Psoas muscle (tissue), 8 donors: ENCODE data around the gene CACNA1C. TPM values are rescaled to one million over a fixed set of nuclear protein-coding genes. Genes with fewer than 3 reads are reported as not detected.

Source experiments
- ATAC-seq, 4 donors: fragments of 200-7000 bp; cut with Tn5 transposase; one replicate each; pipeline ENCODE4 v1.9.1; 2020; ENCODE audit warnings: moderate library complexity in 3 of 4, mild to moderate bottlenecking in 2 of 4
- DNase-seq, 2 donors: peaks; one replicate each; pipeline ENCODE4 v3.0.0-alpha.2; 2020
- H3K27ac ChIP-seq: fragments of 200-600 bp; one replicate; pipeline ENCODE4 v1.8.0; 2022
- H3K27me3 ChIP-seq, 3 donors: fragments of 200-600 bp in 1 of 3; one replicate each; pipeline versions ENCODE4 v1.6.1 to v1.8.0; 2013 to 2022; ENCODE audit warnings: low read length in 2 of 3, mild to moderate bottlenecking in 2 of 3, moderate library complexity in 1 of 3; ENCODE audit not compliant: insufficient read depth in 3 of 3
- H3K36me3 ChIP-seq, 2 donors: fragments of 200-600 bp in 1 of 2; one replicate each; pipeline versions ENCODE4 v1.6.1 to v1.8.0; 2013 to 2022; ENCODE audit warnings: low read depth in 1 of 2, mild to moderate bottlenecking in 1 of 2, moderate library complexity in 1 of 2; ENCODE audit not compliant: insufficient read depth in 1 of 2
- H3K4me1 ChIP-seq: fragments of 200-600 bp; one replicate; pipeline ENCODE4 v1.8.0; 2022
- H3K4me3 ChIP-seq: fragments of 200-600 bp; one replicate; pipeline ENCODE4 v1.8.0; 2022; ENCODE audit warnings: mild to moderate bottlenecking
- H3K9me3 ChIP-seq: fragments of 200-600 bp; one replicate; pipeline ENCODE4 v1.8.0; 2022
- CTCF ChIP-seq: fragments of 200-600 bp; IDR thresholded peaks from one replicate; pipeline ENCODE4 v1.8.0; 2022; ENCODE audit warnings: antibody characterized with exemption
- WGBS, 3 donors: extraction: QIAGEN DNeasy Blood & Tissue Kit; methylation state at CpG; one replicate each; pipeline versions ENCODE4 v1.1.6 to v1.1.7; 2013; 5-methylcytosine and 5-hydroxymethylcytosine counted together
- intact Hi-C, 2 donors: fragments of 100-400 bp; cut with DNase I; formaldehyde crosslinking; loops; one replicate each; pipeline versions ENCODE4 v1.11.0 to v1.14.2; 2022
- polyA plus RNA-seq, 3 donors: library from polyadenylated mRNA; stranded (reverse); fragments of 200-250 nt; gene quantifications; one replicate each; pipeline ENCODE4 v1.2.3, GENCODE V29; 2013
- total RNA-seq, 4 donors: library from RNA; stranded (reverse); fragmentation: NEBNext Ultra II Directional in 2 of 4; extraction: Animal tissue kit (Norgen Biotek cat#: 25700) in 2 of 4; gene quantifications; one replicate each; pipeline versions ENCODE4 v1.2.1 to v1.2.4, GENCODE V29; 2021 to 2023
- donor health status: healthy with polysubstance abuse.
- donor health status: DM: no; HTN: no; CAD: no; lungs with moderate emphysema.
- donor health status: Bipolar disorder and iron deficiency.
- donor health status: healthy.
- donor health status: DM: yes; HTN: yes; CAD: no.
- donor health status: DM: no; HTN: no; CAD: no.
- donor health status: DM: no; HTN: no; CAD: no.
- donor health status: DM: yes; HTN: yes; CAD: no.

Gene CACNA1C
- total and polyA plus RNA-seq, 7 donors: 0.26 to 2.9 (median 0.95) TPM

- intact Hi-C loops: no loop called here
- no peak for ATAC-seq
Observed at GRCh38 chr12:2244013-2244861, 191.4 kb downstream of the CACNA1C start.

DNA sequence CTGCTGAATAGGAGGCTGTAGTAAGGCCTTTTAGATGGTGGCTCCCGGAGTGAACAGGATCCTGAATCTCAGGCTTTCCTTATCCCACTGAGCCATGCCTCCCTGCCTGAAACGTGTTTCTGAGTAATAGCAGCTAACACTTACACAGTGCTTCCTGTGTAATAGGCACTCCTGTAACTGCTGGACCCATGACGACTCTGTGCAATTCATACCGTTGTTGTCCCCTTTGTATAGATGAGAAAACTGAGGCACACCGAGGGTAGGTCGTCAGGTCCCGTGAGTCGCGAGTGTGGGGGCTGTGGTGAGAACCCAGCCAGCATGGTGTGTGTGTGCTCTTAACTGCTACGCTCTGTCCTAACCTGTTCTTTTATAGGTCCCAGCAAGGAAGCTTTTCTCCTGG lies 193.6 kb downstream of the CACNA1C start:
- no peak for TF ChIP-seq CTCF
- Histone ChIP-seq H3K4me1 (no peaks in the 10 kb centered on the region), H3K27ac (no peak overlapping the region), H3K9me3 (no peaks in the 10 kb centered on the region), H3K27me3 (peaks cover 0 to 13% (median 3%) of the 10 kb centered on the region in 3 donors), H3K4me3 (no peak overlapping the region), H3K36me3 (no peaks in the 10 kb centered on the region)
- DNase-seq (no peak), ATAC-seq (no peak)
- intact Hi-C loops: no loop called here
- 77 to 88% (median 87%) methylated on average over 10 of the region's 10 CpGs for WGBS, 3 donors

More at GRCh38 chr12:2244013-2244861, 191.4 kb downstream of the CACNA1C start:
- WGBS, 3 donors: 57 to 59% (median 58%) methylated on average over 8 of the region's 8 CpGs
- Histone ChIP-seq H3K27ac (no peak overlapping the region), H3K4me3 (no peak overlapping the region), H3K36me3 (no peaks in the 10 kb centered on the region), H3K4me1 (no peaks in the 10 kb centered on the region), H3K9me3 (no peaks in the 10 kb centered on the region), H3K27me3 (peaks cover 0 to 28% (median 8%) of the 10 kb centered on the region in 3 donors)
- no peak for DNase-seq
- TF ChIP-seq CTCF: no peak

- Histone ChIP-seq H3K27ac (no peak overlapping the region), H3K4me1 (no peaks in the 10 kb centered on the region), H3K4me3 (no peak overlapping the region), H3K36me3 (no peaks in the 10 kb centered on the region), H3K27me3 (peaks cover 0 to 8% (median 3%) of the 10 kb centered on the region in 3 donors), H3K9me3 (no peaks in the 10 kb centered on the region)
- TF ChIP-seq CTCF: no peak
- WGBS, 3 donors: 58 to 61% (median 61%) methylated on average over 7 of the region's 7 CpGs
- DNase-seq: no peak
- no peak for ATAC-seq
- intact Hi-C loops: no loop called here
Observed at GRCh38 chr12:2247120-2247519, 194.3 kb downstream of the CACNA1C start.

DNA sequence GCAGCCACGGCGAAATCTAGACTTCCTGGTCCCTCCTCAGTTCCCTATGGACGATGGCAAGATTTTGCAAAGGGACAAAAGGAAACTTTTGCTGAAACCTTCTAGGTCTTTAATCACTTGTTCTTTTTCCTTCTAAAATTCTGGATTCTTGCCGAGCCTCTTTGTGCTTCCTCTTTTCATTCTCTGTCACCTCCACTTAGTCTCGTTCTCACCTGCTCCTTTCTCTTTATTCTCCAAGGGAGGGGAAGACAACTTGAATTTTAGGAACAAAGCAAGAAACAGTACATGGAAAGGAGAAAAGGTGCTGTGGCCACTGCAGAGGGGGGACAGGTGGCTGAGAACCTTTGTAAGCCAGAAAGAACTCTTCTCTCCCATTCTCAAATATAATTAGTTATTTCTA lies 194.8 kb downstream of the CACNA1C start:
- DNase-seq (no peak), ATAC-seq (no peak)
- intact Hi-C loops: no loop called here
- no peak for TF ChIP-seq CTCF
- no peaks in the 10 kb centered on the region for H3K9me3 ChIP-seq
- H3K4me1 ChIP-seq: no peaks in the 10 kb centered on the region
- H3K4me3 ChIP-seq: no peak overlapping the region
- no peak overlapping the region for H3K27ac ChIP-seq
- H3K27me3 ChIP-seq: peaks cover 0 to 4% (median 3%) of the 10 kb centered on the region in 3 donors
- 52 to 61% (median 58%) methylated on average over 5 of the region's 5 CpGs for WGBS, 3 donors
- no peaks in the 10 kb centered on the region for H3K36me3 ChIP-seq
